ENCODE measurements around the gene ZNF593. TPM values are rescaled to one million over a fixed set of nuclear protein-coding genes. Genes with fewer than 3 reads are reported as not detected.

ZNF593 gene
- total RNA-seq = 100 to 1,000 TPM in 2 of 4 donors, 10 to 100 TPM in 2; 39.6 to 135 (median 97.3) TPM

- Histone ChIP-seq H3K36me3 (peaks cover 0 to 3% of the 10 kb centered on the region in 2 donors), H3K9me3 (no peaks in the 10 kb centered on the region), H3K4me1 (peaks cover 20 to 26% of the 10 kb centered on the region in 2 donors), H3K27me3 (no peaks in the 10 kb centered on the region), H3K4me3 (peak within 1 kb of the TSS; percentile 73 to 99 (median 86)), H3K27ac (peak within 1 kb of the TSS; percentile 88 to 97 (median 92))
- DNase-seq (peak; percentile 91), ATAC-seq (peak; percentile 91 to 93)
- intact Hi-C loops (cut with DNase I; ENCODE audit: low total_unique reads) = loop anchor here (1.0 kb wide), 1 partner anchor 63 kb away; no protein-coding TSS in a partner anchor
- in situ Hi-C loops (cut with MboI; ENCODE audit: low sequenced_read_pairs in 4 of 4) = loop anchor here in 3 of 4 donors (5.0 to 25.0 kb wide), 4 partner anchors 57 to 283 kb away; partner anchors contain the start of genes CEP85 (in 1 of the 3), PAQR7 (in 1 of the 3) and SLC30A2 (in 1 of the 3)
- TF ChIP-seq POLR2A (IDR thresholded peaks at IDR 0.05) = peak; percentile 85 to 91
- TF ChIP-seq CTCF (IDR thresholded peaks at IDR 0.05 in 4 of 5, conservative IDR thresholded peaks at IDR 0.05 in 1 of 5) = peak; percentile 93 to 97 (median 95)
These were observed at the start of gene ZNF593 for GRCh38 chr1:26169669-26170471. ZNF593 (plus strand) TSS chr1:26169908; CDS start chr1:26169984, 76 bp downstream.

- no peak for TF ChIP-seq CTCF (IDR thresholded peaks at IDR 0.05 in 4 of 5, conservative IDR thresholded peaks at IDR 0.05 in 1 of 5)
- TF ChIP-seq POLR2A (IDR thresholded peaks at IDR 0.05) = no peak
- Histone ChIP-seq H3K4me1 (peaks cover 41 to 62% of the 10 kb centered on the region in 2 donors), H3K27me3 (no peaks in the 10 kb centered on the region), H3K27ac (peak overlapping the region; percentile 78 to 89 (median 84)), H3K36me3 (peaks cover 0 to 16% of the 10 kb centered on the region in 2 donors), H3K4me3 (no peak overlapping the region), H3K9me3 (no peaks in the 10 kb centered on the region)
- DNase-seq (no peak), ATAC-seq (peak in 1 of 2 donors; percentile 17)
- in situ Hi-C loops (cut with MboI; ENCODE audit: low sequenced_read_pairs in 4 of 4) (no loop called here), intact Hi-C loops (cut with DNase I; ENCODE audit: low total_unique reads) (no loop called here)
These were observed 47.6 kb upstream of the ZNF593 start for GRCh38 chr1:26121854-26122773.

GRCh38 chr1:26122988-26123973 lies 46.4 kb upstream of the ZNF593 start:
- Histone ChIP-seq H3K4me3 (no peak overlapping the region), H3K27ac (peak overlapping the region; percentile 78 to 89 (median 84)), H3K27me3 (no peaks in the 10 kb centered on the region), H3K36me3 (peaks cover 0 to 12% of the 10 kb centered on the region in 2 donors), H3K9me3 (no peaks in the 10 kb centered on the region), H3K4me1 (peaks cover 53 to 66% of the 10 kb centered on the region in 2 donors)
- TF ChIP-seq CTCF (IDR thresholded peaks at IDR 0.05 in 4 of 5, conservative IDR thresholded peaks at IDR 0.05 in 1 of 5) = no peak
- TF ChIP-seq POLR2A (IDR thresholded peaks at IDR 0.05) = no peak
- ATAC-seq (peak; percentile 83 to 84), DNase-seq (peak in 1 of 2 donors; percentile 13)
- intact Hi-C loops (cut with DNase I; ENCODE audit: low total_unique reads) (no loop called here), in situ Hi-C loops (cut with MboI; ENCODE audit: low sequenced_read_pairs in 4 of 4) (no loop called here)

All from gastrocnemius medialis (tissue), 4 donors.